Effector memory CD8-positive, alpha-beta T cell (primary cell): ENCODE measurements around the gene IGIP.
A peak's percentile ranks its signal among the peaks of the same experiment; 100 is the strongest.

Experiments
- ATAC-seq: fragments of 150-1000 bp; cut with Tn5 transposase; replicated peaks from 2 replicates; pipeline ENCODE4 v1.10.0; 2021; ENCODE audit warnings: mild to moderate bottlenecking, moderate library complexity
- DNase-seq, 3 experiments: peaks; one replicate each; pipeline ENCODE4 v3.0.0; 2021
- H3K27ac Mint-ChIP-seq, 2 donors: one replicate each; pipeline ENCODE4 v1.8.0; 2022; ENCODE audit warnings: mild to moderate bottlenecking in 2 of 2, mixed read lengths in 2 of 2, moderate library complexity in 2 of 2
- H3K27me3 Mint-ChIP-seq, 2 donors: one replicate each; pipeline ENCODE4 v1.8.0; 2022; ENCODE audit warnings: mixed read lengths in 2 of 2
- H3K36me3 Mint-ChIP-seq: one replicate; pipeline ENCODE4 v1.8.0; 2022; ENCODE audit warnings: mild to moderate bottlenecking, moderate library complexity, mixed read lengths; ENCODE audit not compliant: insufficient read depth
- H3K4me1 Mint-ChIP-seq, 2 donors: one replicate each; pipeline ENCODE4 v1.8.0; 2022; ENCODE audit warnings: low read depth in 2 of 2, mixed read lengths in 2 of 2
- H3K4me3 Mint-ChIP-seq, 2 donors: one replicate each; pipeline ENCODE4 v1.8.0; 2022; ENCODE audit warnings: mild to moderate bottlenecking in 2 of 2, mixed read lengths in 2 of 2, moderate library complexity in 2 of 2
- H3K9me3 Mint-ChIP-seq, 2 donors: one replicate each; pipeline ENCODE4 v1.8.0; 2022; ENCODE audit warnings: mixed read lengths in 2 of 2

IGIP gene

GRCh38 chr5:140166911-140167310, 41.2 kb downstream of the IGIP start:
- Mint-ChIP-seq H3K9me3 (no peaks in the 10 kb centered on the region), H3K36me3 (peaks cover 3% of the 10 kb centered on the region), H3K27me3 (no peaks in the 10 kb centered on the region), H3K4me1 (no peaks in the 10 kb centered on the region), H3K4me3 (no peak overlapping the region), H3K27ac (no peak overlapping the region)
- no peak for DNase-seq
- no peak for ATAC-seq

GRCh38 chr5:140168371-140168770, 42.6 kb downstream of the IGIP start:
- H3K4me1 Mint-ChIP-seq = no peaks in the 10 kb centered on the region
- DNase-seq = no peak
- no peaks in the 10 kb centered on the region for H3K9me3 Mint-ChIP-seq
- ATAC-seq = no peak
- peaks cover 3% of the 10 kb centered on the region for H3K36me3 Mint-ChIP-seq
- no peak overlapping the region for H3K27ac Mint-ChIP-seq
- no peaks in the 10 kb centered on the region for H3K27me3 Mint-ChIP-seq
- H3K4me3 Mint-ChIP-seq = no peak overlapping the region

GRCh38 chr5:140169410-140169809, 43.7 kb downstream of the IGIP start:
- ATAC-seq = no peak
- Mint-ChIP-seq H3K9me3 (no peaks in the 10 kb centered on the region), H3K27me3 (no peaks in the 10 kb centered on the region), H3K36me3 (peaks cover 3% of the 10 kb centered on the region), H3K4me3 (no peak overlapping the region), H3K4me1 (peaks cover 0 to 1% of the 10 kb centered on the region in 2 donors), H3K27ac (no peak overlapping the region)
- no peak for DNase-seq

- Mint-ChIP-seq H3K27ac (no peak overlapping the region), H3K36me3 (peaks cover 22% of the 10 kb centered on the region), H3K4me3 (no peak overlapping the region), H3K9me3 (no peaks in the 10 kb centered on the region), H3K27me3 (no peaks in the 10 kb centered on the region), H3K4me1 (peaks cover 12 to 13% of the 10 kb centered on the region in 2 donors)
- DNase-seq (no peak), ATAC-seq (no peak)
These were observed 46.7 kb downstream of the IGIP start for GRCh38 chr5:140172483-140172882.

GRCh38 chr5:140174014-140174413, 48.3 kb downstream of the IGIP start:
- Mint-ChIP-seq H3K27ac (peak overlapping the region; percentile 98), H3K36me3 (peaks cover 22% of the 10 kb centered on the region), H3K27me3 (no peaks in the 10 kb centered on the region), H3K4me3 (peak overlapping the region; percentile 93 to 95), H3K9me3 (no peaks in the 10 kb centered on the region), H3K4me1 (peaks cover 12 to 13% of the 10 kb centered on the region in 2 donors)
- no peak for ATAC-seq
- no peak for DNase-seq

GRCh38 chr5:140174465-140175366, 49.0 kb downstream of the IGIP start, which contains the start of gene CYSTM1:
CYSTM1 (plus strand) TSS chr5:140175188; CDS start chr5:140194466, 19,278 bp downstream.
- peaks cover 25% of the 10 kb centered on the region for H3K36me3 Mint-ChIP-seq
- DNase-seq = peak; percentile 95 to 96 (median 96)
- H3K27me3 Mint-ChIP-seq = no peaks in the 10 kb centered on the region
- peak within 1 kb of the TSS; percentile 98 for H3K27ac Mint-ChIP-seq
- peak; percentile 90 for ATAC-seq
- peak within 1 kb of the TSS; percentile 93 to 95 for H3K4me3 Mint-ChIP-seq
- H3K4me1 Mint-ChIP-seq = peaks cover 12 to 13% of the 10 kb centered on the region in 2 donors
- H3K9me3 Mint-ChIP-seq = no peaks in the 10 kb centered on the region

- no peaks in the 10 kb centered on the region for H3K9me3 Mint-ChIP-seq
- H3K4me1 Mint-ChIP-seq = peaks cover 12 to 13% of the 10 kb centered on the region in 2 donors
- peak overlapping the region; percentile 98 for H3K27ac Mint-ChIP-seq
- no peaks in the 10 kb centered on the region for H3K27me3 Mint-ChIP-seq
- peak overlapping the region; percentile 93 to 95 for H3K4me3 Mint-ChIP-seq
- ATAC-seq = peak; percentile 47
- H3K36me3 Mint-ChIP-seq = peaks cover 25% of the 10 kb centered on the region
- peak; percentile 48 to 58 (median 51) for DNase-seq
These were observed 49.8 kb downstream of the IGIP start for GRCh38 chr5:140175367-140176030.

- Mint-ChIP-seq H3K36me3 (peaks cover 25% of the 10 kb centered on the region), H3K27me3 (no peaks in the 10 kb centered on the region), H3K9me3 (no peaks in the 10 kb centered on the region), H3K27ac (peak overlapping the region; percentile 98), H3K4me1 (peaks cover 12 to 13% of the 10 kb centered on the region in 2 donors), H3K4me3 (peak overlapping the region; percentile 93 to 95)
- DNase-seq (no peak), ATAC-seq (no peak)
These were observed 50.3 kb downstream of the IGIP start for GRCh38 chr5:140176031-140176387.

- H3K27ac Mint-ChIP-seq = no peak overlapping the region
- DNase-seq (no peak), ATAC-seq (no peak)
- H3K4me1 Mint-ChIP-seq = peaks cover 12 to 13% of the 10 kb centered on the region in 2 donors
- H3K4me3 Mint-ChIP-seq = no peak overlapping the region
- peaks cover 23% of the 10 kb centered on the region for H3K36me3 Mint-ChIP-seq
- no peaks in the 10 kb centered on the region for H3K9me3 Mint-ChIP-seq
- no peaks in the 10 kb centered on the region for H3K27me3 Mint-ChIP-seq
These were observed 52.3 kb downstream of the IGIP start for GRCh38 chr5:140178086-140178410.

- no peak for DNase-seq
- H3K27me3 Mint-ChIP-seq = no peaks in the 10 kb centered on the region
- peaks cover 12 to 13% of the 10 kb centered on the region in 2 donors for H3K4me1 Mint-ChIP-seq
- no peak overlapping the region for H3K4me3 Mint-ChIP-seq
- no peaks in the 10 kb centered on the region for H3K9me3 Mint-ChIP-seq
- H3K27ac Mint-ChIP-seq = no peak overlapping the region
- peaks cover 23% of the 10 kb centered on the region for H3K36me3 Mint-ChIP-seq
- no peak for ATAC-seq
These were observed 52.9 kb downstream of the IGIP start for GRCh38 chr5:140178482-140179116.
